ENCODE measurements around the gene OOEP.

DNA sequence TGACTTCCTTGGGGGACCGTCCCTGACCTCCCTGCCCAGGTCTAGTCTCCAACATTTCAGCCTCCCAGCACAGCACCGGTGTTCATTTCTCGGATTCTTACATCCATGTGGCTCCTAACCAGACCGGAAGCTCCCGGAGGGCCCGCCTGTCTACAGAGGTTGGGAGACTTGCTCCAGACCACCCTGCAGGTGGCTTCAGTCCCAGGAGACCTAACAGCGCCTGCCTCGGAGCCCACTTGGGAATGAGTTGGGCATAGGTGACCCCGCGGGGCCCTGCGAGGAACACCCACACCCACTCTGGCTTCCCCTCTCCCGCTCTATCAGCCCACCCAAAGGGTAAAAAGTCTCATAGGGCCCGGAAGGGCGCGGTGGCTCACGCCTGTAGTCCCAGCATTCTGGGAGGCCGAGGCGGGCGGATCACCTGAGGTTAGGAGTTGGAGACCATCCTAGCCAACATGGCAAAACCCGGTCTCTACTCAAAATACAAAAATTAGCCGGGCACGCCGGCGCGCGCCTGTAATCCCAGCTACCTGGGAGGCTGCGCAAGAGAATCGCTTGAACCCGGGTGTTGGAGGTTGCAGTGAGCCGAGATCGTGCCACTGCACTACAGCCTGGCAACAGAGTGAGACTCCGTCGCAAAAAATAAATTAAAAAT is 21.0 kb downstream of the OOEP start:
- no peak for TF ChIP-seq NR1H2 (CRISPR knock-in tag; IDR thresholded peaks at IDR 0.05; ENCODE audit: borderline replicate concordance, low read depth)
- TF ChIP-seq, protein P1, sequence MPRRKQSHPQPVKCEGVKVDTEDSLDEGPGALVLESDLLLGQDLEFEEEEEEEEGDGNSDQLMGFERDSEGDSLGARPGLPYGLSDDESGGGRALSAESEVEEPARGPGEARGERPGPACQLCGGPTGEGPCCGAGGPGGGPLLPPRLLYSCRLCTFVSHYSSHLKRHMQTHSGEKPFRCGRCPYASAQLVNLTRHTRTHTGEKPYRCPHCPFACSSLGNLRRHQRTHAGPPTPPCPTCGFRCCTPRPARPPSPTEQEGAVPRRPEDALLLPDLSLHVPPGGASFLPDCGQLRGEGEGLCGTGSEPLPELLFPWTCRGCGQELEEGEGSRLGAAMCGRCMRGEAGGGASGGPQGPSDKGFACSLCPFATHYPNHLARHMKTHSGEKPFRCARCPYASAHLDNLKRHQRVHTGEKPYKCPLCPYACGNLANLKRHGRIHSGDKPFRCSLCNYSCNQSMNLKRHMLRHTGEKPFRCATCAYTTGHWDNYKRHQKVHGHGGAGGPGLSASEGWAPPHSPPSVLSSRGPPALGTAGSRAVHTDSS (CRISPR knock-in tag; conservative IDR thresholded peaks at IDR 0.05) = no peak
- TF ChIP-seq, protein P2, sequence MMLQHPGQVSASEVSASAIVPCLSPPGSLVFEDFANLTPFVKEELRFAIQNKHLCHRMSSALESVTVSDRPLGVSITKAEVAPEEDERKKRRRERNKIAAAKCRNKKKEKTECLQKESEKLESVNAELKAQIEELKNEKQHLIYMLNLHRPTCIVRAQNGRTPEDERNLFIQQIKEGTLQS (CRISPR knock-in tag; IDR thresholded peaks at IDR 0.05) = no peak
- no peak for TF ChIP-seq ARNTL (CRISPR knock-in tag; IDR thresholded peaks at IDR 0.05)
- TF ChIP-seq, protein P3, sequence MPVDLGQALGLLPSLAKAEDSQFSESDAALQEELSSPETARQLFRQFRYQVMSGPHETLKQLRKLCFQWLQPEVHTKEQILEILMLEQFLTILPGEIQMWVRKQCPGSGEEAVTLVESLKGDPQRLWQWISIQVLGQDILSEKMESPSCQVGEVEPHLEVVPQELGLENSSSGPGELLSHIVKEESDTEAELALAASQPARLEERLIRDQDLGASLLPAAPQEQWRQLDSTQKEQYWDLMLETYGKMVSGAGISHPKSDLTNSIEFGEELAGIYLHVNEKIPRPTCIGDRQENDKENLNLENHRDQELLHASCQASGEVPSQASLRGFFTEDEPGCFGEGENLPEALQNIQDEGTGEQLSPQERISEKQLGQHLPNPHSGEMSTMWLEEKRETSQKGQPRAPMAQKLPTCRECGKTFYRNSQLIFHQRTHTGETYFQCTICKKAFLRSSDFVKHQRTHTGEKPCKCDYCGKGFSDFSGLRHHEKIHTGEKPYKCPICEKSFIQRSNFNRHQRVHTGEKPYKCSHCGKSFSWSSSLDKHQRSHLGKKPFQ (CRISPR knock-in tag; IDR thresholded peaks at IDR 0.05; ENCODE audit: insufficient replicate concordance) = no peak

Data from HepG2 (cell line).